HEK293 (cell line): ENCODE measurements around the gene CASQ2.

Experiments used
- CTCF ChIA-PET: fragments of 350-600 bp; formaldehyde crosslinking; extraction: SDS; loops from one replicate; lab custom pipeline; 2021; ENCODE audit warnings: antibody characterized with exemption; lab: Yijun Ruan, JAX
- POLR2A ChIA-PET: fragments of 300-600 bp; formaldehyde crosslinking; extraction: SDS; loops from one replicate; lab custom pipeline; 2020; ENCODE audit warnings: antibody characterized with exemption, inconsistent platforms; lab: Yijun Ruan, JAX
- H3K27ac ChIP-seq: fragments of 200-500 bp; sonication (Bioruptor generic); 2 replicates; pipeline ENCODE4 v1.5.1; 2014; ENCODE audit warnings: low read depth, low read length, control low read depth, inconsistent platforms; ENCODE audit errors: extremely low read depth
- H3K36me3 ChIP-seq, 2 experiments: fragments of 200-500 bp in 1 of 2; sonication (Bioruptor generic) in 1 of 2; 1 replicate in 1 of 2; 2 replicates in 1 of 2; pipeline ENCODE4 v1.5.1; 2014 to 2017; ENCODE audit warnings: inconsistent platforms in 2 of 2, low read length in 2 of 2; ENCODE audit not compliant: control insufficient read depth in 2 of 2, insufficient read depth in 1 of 2
- H3K4me1 ChIP-seq: fragments of 200-500 bp; sonication (Bioruptor generic); 2 replicates; pipeline ENCODE4 v1.5.1; 2014; ENCODE audit warnings: mild to moderate bottlenecking, low read length, inconsistent platforms; ENCODE audit not compliant: control insufficient read depth, insufficient read depth
- H3K4me3 ChIP-seq: 2 replicates; pipeline ENCODE4 v1.5.1; 2011; ENCODE audit warnings: low read depth, mild to moderate bottlenecking, control low read depth, low read length, moderate library complexity
- H3K9me3 ChIP-seq: fragments of 200-500 bp; sonication (Bioruptor generic); 2 replicates; pipeline ENCODE4 v1.5.1; 2014; ENCODE audit warnings: low read depth, low read length, inconsistent platforms; ENCODE audit not compliant: control insufficient read depth, insufficient read depth
- BCL11B ChIP-seq: fragments of 450-650 bp; formaldehyde crosslinking; IDR thresholded peaks from 2 replicates; pipeline ENCODE4 v1.5.1; 2016; ENCODE audit warnings: low read depth, missing biosample characterization, missing genetic modification characterization
- KLF1 ChIP-seq: fragments of 450-650 bp; formaldehyde crosslinking; IDR thresholded peaks from 2 replicates; pipeline ENCODE4 v1.5.1; 2016; ENCODE audit warnings: missing biosample characterization, missing genetic modification characterization
- KLF10 ChIP-seq: fragments of 450-650 bp; IDR thresholded peaks from 2 replicates; pipeline ENCODE4 v1.5.1; 2018; ENCODE audit warnings: missing biosample characterization, mild to moderate bottlenecking, missing genetic modification characterization
- KLF9 ChIP-seq: fragments of 450-650 bp; formaldehyde crosslinking; IDR thresholded peaks from 2 replicates; pipeline ENCODE4 v1.5.1; 2016; ENCODE audit warnings: missing biosample characterization, missing genetic modification characterization, low read depth
- OVOL3 ChIP-seq: fragments of 450-650 bp; formaldehyde crosslinking; IDR thresholded peaks from 2 replicates; pipeline ENCODE4 v1.5.1; 2016; ENCODE audit warnings: missing biosample characterization, missing genetic modification characterization
- REPIN1 ChIP-seq: fragments of 450-650 bp; formaldehyde crosslinking; IDR thresholded peaks from 2 replicates; pipeline ENCODE4 v1.5.1; 2017; ENCODE audit warnings: missing biosample characterization, missing genetic modification characterization, low read depth
- YY1 ChIP-seq: fragments of 450-650 bp; formaldehyde crosslinking; IDR thresholded peaks from 2 replicates; pipeline ENCODE4 v1.5.1; 2018; ENCODE audit warnings: missing biosample characterization, missing genetic modification characterization
- ZBTB7A ChIP-seq: fragments of 450-650 bp; formaldehyde crosslinking; IDR thresholded peaks from 2 replicates; pipeline ENCODE4 v1.5.1; 2016; ENCODE audit warnings: low read depth, missing biosample characterization, missing genetic modification characterization
- ZFP69B ChIP-seq: fragments of 450-650 bp; formaldehyde crosslinking; IDR thresholded peaks from 2 replicates; pipeline ENCODE4 v1.5.1; 2016; ENCODE audit warnings: missing biosample characterization, missing genetic modification characterization
- ZIC2 ChIP-seq: fragments of 450-650 bp; formaldehyde crosslinking; IDR thresholded peaks from 2 replicates; pipeline ENCODE4 v1.5.1; 2016; ENCODE audit warnings: missing biosample characterization, missing genetic modification characterization
- ZNF121 ChIP-seq: fragments of 450-650 bp; formaldehyde crosslinking; IDR thresholded peaks from 2 replicates; pipeline ENCODE4 v1.5.1; 2016; ENCODE audit warnings: missing biosample characterization, missing genetic modification characterization
- ZNF140 ChIP-seq: fragments of 450-650 bp; formaldehyde crosslinking; IDR thresholded peaks from 2 replicates; pipeline ENCODE4 v1.5.1; 2016; ENCODE audit warnings: missing biosample characterization, missing genetic modification characterization
- ZNF311 ChIP-seq: fragments of 450-650 bp; formaldehyde crosslinking; IDR thresholded peaks from 2 replicates; pipeline ENCODE4 v1.5.1; 2017; ENCODE audit warnings: missing biosample characterization, missing genetic modification characterization, borderline replicate concordance
- ZNF335 ChIP-seq: fragments of 450-650 bp; formaldehyde crosslinking; conservative IDR thresholded peaks from 2 replicates; pipeline ENCODE4 v1.5.1; 2016; ENCODE audit warnings: missing biosample characterization, missing genetic modification characterization
- ZNF510 ChIP-seq: fragments of 450-650 bp; formaldehyde crosslinking; IDR thresholded peaks from 2 replicates; pipeline ENCODE4 v1.5.1; 2018; ENCODE audit warnings: mild to moderate bottlenecking, missing genetic modification characterization, missing biosample characterization; ENCODE audit not compliant: insufficient replicate concordance
- ZNF521 ChIP-seq: fragments of 450-650 bp; formaldehyde crosslinking; IDR thresholded peaks from 2 replicates; pipeline ENCODE4 v1.5.1; 2017; ENCODE audit warnings: missing biosample characterization, mild to moderate bottlenecking, missing genetic modification characterization
- ZNF580 ChIP-seq: fragments of 450-650 bp; formaldehyde crosslinking; IDR thresholded peaks from 2 replicates; pipeline ENCODE4 v1.5.1; 2016; ENCODE audit warnings: missing biosample characterization, missing genetic modification characterization
- ZNF639 ChIP-seq: fragments of 450-650 bp; formaldehyde crosslinking; IDR thresholded peaks from 2 replicates; pipeline ENCODE4 v1.5.1; 2016; ENCODE audit warnings: missing biosample characterization, missing genetic modification characterization
- ZNF658 ChIP-seq: fragments of 450-650 bp; formaldehyde crosslinking; IDR thresholded peaks from 2 replicates; pipeline ENCODE4; 2016; ENCODE audit warnings: missing biosample characterization, missing genetic modification characterization
- ZNF660 ChIP-seq: fragments of 450-650 bp; IDR thresholded peaks from 2 replicates; pipeline ENCODE4 v1.5.1; 2018; ENCODE audit warnings: missing biosample characterization, mild to moderate bottlenecking, missing genetic modification characterization
- ZNF776 ChIP-seq: fragments of 450-650 bp; formaldehyde crosslinking; IDR thresholded peaks from 2 replicates; pipeline ENCODE4 v1.5.0; 2017; ENCODE audit warnings: missing biosample characterization, missing genetic modification characterization, borderline replicate concordance
- TF ChIP-seq, protein P1 (sequence below): fragments of 450-650 bp; formaldehyde crosslinking; IDR thresholded peaks from 2 replicates; pipeline ENCODE4 v1.5.1; 2017; ENCODE audit warnings: missing biosample characterization, missing genetic modification characterization
- TF ChIP-seq, protein P2 (sequence below): fragments of 450-650 bp; formaldehyde crosslinking; IDR thresholded peaks from 2 replicates; pipeline ENCODE4 v1.5.1; 2016; ENCODE audit warnings: missing biosample characterization, missing genetic modification characterization, borderline replicate concordance

The CASQ2 gene

GRCh38 chr1:115713906-115714305, 54.6 kb downstream of the CASQ2 start:
- no peak for TF ChIP-seq ZNF335 (tag by site-specific recombination)
- TF ChIP-seq ZNF776 (tag by site-specific recombination), result no peak
- no peak for TF ChIP-seq REPIN1 (tag by site-specific recombination)
- TF ChIP-seq ZFP69B (tag by site-specific recombination), result no peak
- TF ChIP-seq, protein P1, sequence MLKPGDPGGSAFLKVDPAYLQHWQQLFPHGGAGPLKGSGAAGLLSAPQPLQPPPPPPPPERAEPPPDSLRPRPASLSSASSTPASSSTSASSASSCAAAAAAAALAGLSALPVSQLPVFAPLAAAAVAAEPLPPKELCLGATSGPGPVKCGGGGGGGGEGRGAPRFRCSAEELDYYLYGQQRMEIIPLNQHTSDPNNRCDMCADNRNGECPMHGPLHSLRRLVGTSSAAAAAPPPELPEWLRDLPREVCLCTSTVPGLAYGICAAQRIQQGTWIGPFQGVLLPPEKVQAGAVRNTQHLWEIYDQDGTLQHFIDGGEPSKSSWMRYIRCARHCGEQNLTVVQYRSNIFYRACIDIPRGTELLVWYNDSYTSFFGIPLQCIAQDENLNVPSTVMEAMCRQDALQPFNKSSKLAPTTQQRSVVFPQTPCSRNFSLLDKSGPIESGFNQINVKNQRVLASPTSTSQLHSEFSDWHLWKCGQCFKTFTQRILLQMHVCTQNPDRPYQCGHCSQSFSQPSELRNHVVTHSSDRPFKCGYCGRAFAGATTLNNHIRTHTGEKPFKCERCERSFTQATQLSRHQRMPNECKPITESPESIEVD (tag by site-specific recombination), result no peak
- no peak for TF ChIP-seq ZNF521
- no peak for TF ChIP-seq ZIC2
- TF ChIP-seq BCL11B (tag by site-specific recombination), result no peak
- TF ChIP-seq ZBTB7A (tag by site-specific recombination), result no peak
- TF ChIP-seq, protein P2, sequence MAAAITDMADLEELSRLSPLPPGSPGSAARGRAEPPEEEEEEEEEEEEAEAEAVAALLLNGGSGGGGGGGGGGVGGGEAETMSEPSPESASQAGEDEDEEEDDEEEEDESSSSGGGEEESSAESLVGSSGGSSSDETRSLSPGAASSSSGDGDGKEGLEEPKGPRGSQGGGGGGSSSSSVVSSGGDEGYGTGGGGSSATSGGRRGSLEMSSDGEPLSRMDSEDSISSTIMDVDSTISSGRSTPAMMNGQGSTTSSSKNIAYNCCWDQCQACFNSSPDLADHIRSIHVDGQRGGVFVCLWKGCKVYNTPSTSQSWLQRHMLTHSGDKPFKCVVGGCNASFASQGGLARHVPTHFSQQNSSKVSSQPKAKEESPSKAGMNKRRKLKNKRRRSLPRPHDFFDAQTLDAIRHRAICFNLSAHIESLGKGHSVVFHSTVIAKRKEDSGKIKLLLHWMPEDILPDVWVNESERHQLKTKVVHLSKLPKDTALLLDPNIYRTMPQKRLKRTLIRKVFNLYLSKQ (tag by site-specific recombination), result no peak
- Histone ChIP-seq H3K36me3 (no peaks in the 10 kb centered on the region), H3K27ac (no peak overlapping the region), H3K4me1 (no peaks in the 10 kb centered on the region), H3K9me3 (no peaks in the 10 kb centered on the region), H3K4me3 (no peak overlapping the region)
- POLR2A ChIA-PET, result no interaction called here
- CTCF ChIA-PET, result interaction anchor here (0.5 to 2.2 kb wide), 7 partner anchors 51 to 1325 kb away, joined by 3 to 13 read pairs (median 4); no protein-coding TSS in a partner anchor

DNA sequence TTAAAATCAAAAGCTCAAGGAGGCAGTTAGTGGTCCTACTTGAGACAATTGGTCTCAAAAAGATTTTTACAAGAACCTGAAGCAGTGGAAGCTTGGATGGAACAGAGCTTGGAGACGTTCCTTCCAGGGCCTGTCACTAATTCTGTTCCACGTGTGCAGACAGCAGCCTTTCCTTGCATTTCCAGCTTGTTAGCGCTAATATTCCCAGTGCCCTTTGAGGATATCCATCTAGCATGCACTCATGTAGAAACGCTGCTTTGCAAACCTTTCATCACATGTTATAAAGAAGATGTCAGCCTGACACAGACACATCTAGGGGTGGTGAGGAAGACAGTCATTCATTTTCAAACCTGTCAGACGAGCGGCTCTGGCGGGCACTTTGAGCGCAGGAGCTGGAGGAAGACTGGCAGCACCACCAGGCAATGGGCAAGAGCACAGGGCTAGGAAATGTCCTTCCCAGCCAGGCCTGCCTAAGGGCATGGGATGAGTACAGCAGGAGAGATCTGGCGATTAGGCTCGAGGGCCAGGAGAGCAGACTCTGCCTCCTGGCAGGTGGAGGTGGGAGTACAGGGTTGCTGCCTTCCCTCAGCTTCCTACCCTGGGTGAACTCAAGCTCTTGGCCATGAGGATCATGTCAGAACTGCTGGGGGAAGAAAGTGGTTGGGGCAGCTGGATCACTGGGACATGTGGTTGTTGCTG, 55.5 kb downstream of the CASQ2 start:
- TF ChIP-seq OVOL3 (tag by site-specific recombination) (no peak), ZNF140 (tag by site-specific recombination) (no peak), KLF10 (tag by site-specific recombination) (no peak), ZNF510 (tag by site-specific recombination) (no peak), KLF9 (tag by site-specific recombination) (no peak), ZNF311 (tag by site-specific recombination) (no peak), ZNF121 (no peak), ZNF660 (no peak), ZNF639 (tag by site-specific recombination) (no peak), ZNF580 (tag by site-specific recombination) (no peak), KLF1 (tag by site-specific recombination) (no peak), ZNF521 (no peak), ZNF658 (tag by site-specific recombination) (no peak), YY1 (tag by site-specific recombination) (no peak)
- ChIA-PET POLR2A (no interaction called here), CTCF (interaction anchor here (0.5 to 2.2 kb wide), 4 partner anchors 12 to 269 kb away, joined by 3 to 13 read pairs (median 4); no protein-coding TSS in a partner anchor)
- no peaks in the 10 kb centered on the region for H3K9me3 ChIP-seq
- H3K4me3 ChIP-seq, result no peak overlapping the region
- no peak overlapping the region for H3K27ac ChIP-seq
- H3K4me1 ChIP-seq, result no peaks in the 10 kb centered on the region
- no peaks in the 10 kb centered on the region for H3K36me3 ChIP-seq
